Bladder microvascular endothelial cell (primary cell): ENCODE results near the gene AAMP. TPM values are rescaled to one million over a fixed set of nuclear protein-coding genes. Genes with fewer than 3 reads are reported as not detected.

Experiments
- total RNA-seq: library from RNA; depleted of rRNA; stranded (reverse); fragments of >200 nt; gene quantifications from 2 replicates; pipeline ENCODE4 v1.2.3, GENCODE V29; 2014

Gene AAMP, protein sequence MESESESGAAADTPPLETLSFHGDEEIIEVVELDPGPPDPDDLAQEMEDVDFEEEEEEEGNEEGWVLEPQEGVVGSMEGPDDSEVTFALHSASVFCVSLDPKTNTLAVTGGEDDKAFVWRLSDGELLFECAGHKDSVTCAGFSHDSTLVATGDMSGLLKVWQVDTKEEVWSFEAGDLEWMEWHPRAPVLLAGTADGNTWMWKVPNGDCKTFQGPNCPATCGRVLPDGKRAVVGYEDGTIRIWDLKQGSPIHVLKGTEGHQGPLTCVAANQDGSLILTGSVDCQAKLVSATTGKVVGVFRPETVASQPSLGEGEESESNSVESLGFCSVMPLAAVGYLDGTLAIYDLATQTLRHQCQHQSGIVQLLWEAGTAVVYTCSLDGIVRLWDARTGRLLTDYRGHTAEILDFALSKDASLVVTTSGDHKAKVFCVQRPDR
- total RNA-seq = 132 and 186 TPM in 2 replicates

DNA sequence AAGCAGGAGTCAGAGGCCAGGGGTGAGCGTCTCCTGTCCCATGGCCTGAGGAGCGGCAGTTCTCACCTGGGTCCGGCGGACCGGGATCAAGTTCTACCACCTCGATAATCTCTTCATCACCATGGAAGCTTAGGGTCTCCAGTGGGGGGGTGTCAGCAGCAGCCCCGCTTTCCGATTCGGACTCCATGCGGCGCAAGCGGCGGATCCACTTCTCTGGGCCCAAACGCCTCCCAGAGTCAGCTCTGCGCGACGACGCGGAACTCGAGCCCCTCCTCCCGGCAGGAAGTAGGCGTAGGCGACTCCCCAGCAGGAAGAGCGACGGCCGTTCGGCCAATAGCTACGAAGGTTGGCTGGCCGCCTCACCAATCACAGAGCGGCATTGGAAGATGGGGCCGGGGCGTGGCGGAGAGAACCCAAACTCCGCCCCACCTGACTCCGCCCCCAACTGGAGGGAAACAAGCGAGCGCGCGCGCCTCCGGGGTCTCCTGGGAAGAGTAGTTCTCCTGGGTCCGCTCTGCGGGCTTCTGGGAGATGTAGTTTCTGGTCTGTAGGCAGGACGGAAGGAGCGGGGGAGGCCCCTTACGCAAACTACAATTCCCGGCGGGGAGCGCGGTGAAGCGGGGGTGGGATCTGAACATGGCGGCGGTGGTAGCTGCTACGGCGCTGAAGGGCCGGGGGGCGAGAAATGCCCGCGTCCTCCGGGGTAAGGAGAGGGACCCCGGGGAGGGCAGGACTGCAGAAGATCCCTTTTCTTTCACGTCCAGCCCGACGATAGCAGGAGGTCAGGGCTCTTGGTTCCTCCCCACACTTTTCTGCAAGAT, at the start of gene AAMP, which contains the start of gene PNKD:
Gene AAMP (minus strand): TSS at position 238 of the 821 bp plus-strand sequence. CDS start 51 bp downstream, at position 187.
Gene PNKD (plus strand): TSS at position 620 of the 821 bp plus-strand sequence. CDS start 17 bp downstream, at position 637.

DNA sequence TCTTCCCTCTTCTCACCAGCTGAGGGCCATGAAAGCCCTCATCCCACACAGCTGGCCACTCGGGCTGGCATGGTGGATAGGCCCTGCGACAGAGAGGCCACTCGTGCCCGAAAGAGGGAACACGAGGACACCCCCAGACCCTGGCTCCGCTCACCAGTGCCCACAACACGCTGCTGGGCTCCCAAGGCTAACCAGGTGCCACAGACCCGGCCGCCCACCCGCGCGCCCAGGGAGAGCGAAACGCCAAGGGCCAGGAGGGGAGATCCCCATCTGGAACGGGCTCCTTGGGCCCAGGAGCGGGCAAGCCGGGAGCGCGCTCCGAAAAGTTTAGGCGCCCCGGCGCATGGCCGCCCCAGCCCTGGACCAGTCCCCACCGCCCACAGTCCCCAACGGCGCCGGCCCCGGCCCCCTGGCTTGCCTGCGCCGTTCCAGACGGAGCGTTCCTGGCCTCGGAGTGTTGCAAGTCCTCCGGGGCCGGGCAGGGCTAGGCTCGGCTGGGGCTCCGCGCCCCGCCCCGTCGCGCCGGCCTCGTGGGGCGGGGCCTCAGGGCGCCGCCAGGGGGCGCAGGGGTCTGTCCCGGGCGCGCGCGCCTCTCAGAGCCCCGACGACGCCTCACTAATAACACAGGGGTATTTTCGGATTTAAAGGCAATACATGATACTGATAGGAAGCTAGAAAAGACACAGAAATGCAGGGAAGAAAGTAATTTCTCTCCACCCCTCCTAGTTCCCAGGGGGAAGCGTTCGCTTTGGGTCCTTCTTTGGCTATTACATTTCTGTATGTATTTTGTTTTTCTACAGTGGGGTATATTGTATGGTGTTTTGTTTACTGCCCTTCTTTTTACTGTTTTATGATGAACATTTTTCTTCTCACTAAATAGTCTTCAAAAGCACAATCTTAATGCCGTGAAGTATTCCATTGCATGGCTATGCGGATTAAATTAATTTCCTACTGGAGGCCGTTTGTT, 22.4 kb upstream of the AAMP start, which contains the start of gene TMBIM1:
Gene TMBIM1 (minus strand): TSS at position 456 of the 967 bp plus-strand sequence. CDS start 10,362 bp downstream, outside the sequence.

DNA sequence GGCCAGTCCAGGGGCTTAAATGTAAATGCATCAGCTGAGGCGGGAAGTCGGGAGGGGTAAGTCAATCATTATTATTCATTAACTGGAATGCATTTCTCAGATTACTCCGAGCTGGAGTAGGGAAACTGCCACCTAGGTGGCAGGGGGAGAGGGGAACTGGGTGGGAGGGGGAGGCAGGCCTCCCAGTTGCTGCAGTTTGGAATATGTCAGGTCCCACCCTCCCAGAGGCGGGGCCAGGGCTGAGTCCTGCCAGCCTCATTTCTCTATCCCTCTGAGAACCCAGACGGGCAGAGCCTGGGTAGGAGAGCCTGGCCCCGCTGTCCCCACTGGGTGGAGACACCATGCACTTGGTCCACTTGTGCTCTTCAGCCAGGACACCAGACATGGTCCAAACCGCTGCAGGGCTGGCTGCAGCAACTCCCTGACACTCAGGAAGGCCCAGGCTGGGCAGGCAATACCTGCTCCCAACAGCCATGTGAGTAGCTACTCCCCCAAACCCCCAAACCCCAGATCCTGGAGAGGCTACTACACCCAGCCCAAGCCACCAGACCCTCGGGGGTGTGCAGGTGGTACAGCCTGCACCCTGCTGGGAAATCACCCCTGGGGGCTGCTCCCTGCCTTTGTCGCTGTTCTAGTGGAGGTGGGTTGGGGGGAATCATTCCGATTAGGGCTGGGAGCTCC, 9.1 kb downstream of the AAMP start, which contains the start of gene GPBAR1:
Gene GPBAR1 (plus strand): TSS at position 274 of the 681 bp plus-strand sequence. CDS start 1,710 bp downstream, outside the sequence.

DNA sequence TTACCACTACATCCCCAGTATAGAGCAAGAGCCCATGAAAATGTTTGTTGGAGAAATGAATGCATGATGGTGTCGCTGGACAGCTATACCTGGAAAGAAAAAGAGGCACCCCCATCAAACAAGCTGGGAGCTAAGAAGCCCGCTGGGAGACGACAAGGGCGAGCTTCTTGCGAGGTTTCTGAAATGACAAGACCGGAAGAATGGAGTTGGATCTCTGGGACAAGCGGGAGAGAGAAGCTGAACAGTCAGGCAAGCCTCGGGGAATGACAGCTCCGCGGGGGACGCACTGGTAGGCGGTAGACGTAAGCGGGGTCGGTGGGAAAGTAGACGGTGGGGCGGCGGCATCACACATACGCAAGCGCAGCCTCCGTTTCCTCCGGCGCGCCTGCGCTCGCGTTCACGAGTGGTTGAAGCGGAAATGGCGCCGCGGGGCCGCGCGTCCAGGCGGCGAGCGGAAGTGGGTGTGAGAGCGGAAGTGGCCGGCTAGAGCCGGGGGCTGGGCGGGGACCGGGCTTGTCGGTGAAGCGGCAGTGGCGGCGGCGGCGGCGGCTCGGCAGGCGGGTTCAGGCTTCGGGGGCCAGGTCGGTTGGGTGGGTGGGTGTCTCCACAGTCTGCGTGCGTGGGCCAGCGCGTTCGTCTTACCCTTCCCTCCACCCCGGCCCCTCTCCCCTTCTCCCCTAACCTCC, 53.1 kb downstream of the AAMP start, which contains the start of gene ARPC2:
Gene ARPC2 (plus strand): TSS at position 516 of the 686 bp plus-strand sequence. CDS start 282 bp downstream, outside the sequence.

Other genes with a start within 250 kb of the AAMP start
- gene RUFY4, start 200.9 kb downstream of the AAMP start, total RNA-seq = not detected in 2 replicates
- gene CXCR2, start 144.1 kb downstream of the AAMP start, total RNA-seq = not detected in 2 replicates
- gene CXCR1, start 103.2 kb downstream of the AAMP start, total RNA-seq = not detected in 2 replicates
- 297 and 314 TPM in 2 replicates for gene ARPC2, start 52.9 kb downstream of the AAMP start, total RNA-seq
- gene GPBAR1, start 9.1 kb downstream of the AAMP start, total RNA-seq = 0.06 and 0.16 TPM in 2 replicates
- gene PNKD, start 382 bp upstream of the AAMP start, total RNA-seq = 24.0 and 36.1 TPM in 2 replicates
- gene TMBIM1, start 22.4 kb upstream of the AAMP start, total RNA-seq = 89.4 and 184 TPM in 2 replicates
- not detected in 2 replicates for gene CATIP, start 86.7 kb upstream of the AAMP start, total RNA-seq
- 0.13 and 0.16 TPM in 2 replicates for gene SLC11A1, start 112.1 kb upstream of the AAMP start, total RNA-seq
- gene CTDSP1, start 129.7 kb upstream of the AAMP start, total RNA-seq = 53.9 and 56.4 TPM in 2 replicates
- 0.06 TPM in 1 of 2 replicates, not detected in the other for gene VIL1, start 149.0 kb upstream of the AAMP start, total RNA-seq